ENCODE results near the gene AIG1. TPM values are rescaled to one million over a fixed set of nuclear protein-coding genes. Genes with fewer than 3 reads are reported as not detected.

AIG1 gene
- polyA plus RNA-seq, 1 donor from 2014 or later, result 23.2 TPM

GRCh38 chr6:143110996-143111395, 50.3 kb downstream of the AIG1 start:
- Histone ChIP-seq H3K9ac (ENCODE audit: low read length) (no peak overlapping the region), H4K20me1 (ENCODE audit: insufficient read depth) (no peaks in the 10 kb centered on the region), H3K27me3 (ENCODE audit: insufficient read depth, low read depth, low read length) (no peaks in the 10 kb centered on the region), H3K27ac (ENCODE audit: low read length) (no peak overlapping the region), H3K9me3 (ENCODE audit: low read length) (no peaks in the 10 kb centered on the region), H3K9me2 (ENCODE audit: insufficient read depth, low read length) (no peaks in the 10 kb centered on the region), H3F3A (ENCODE audit: insufficient read depth, low read length, poor library complexity, severe bottlenecking) (no peaks in the 10 kb centered on the region), H3K79me2 (replicated peaks; ENCODE audit: insufficient read depth, low read length) (no peaks in the 10 kb centered on the region), H3K4me2 (ENCODE audit: low read length) (no peak overlapping the region), H2AFZ (ENCODE audit: low read depth, low read length) (no peak overlapping the region), H3K4me3 (ENCODE audit: low read length) (no peak overlapping the region), H3K36me3 (ENCODE audit: insufficient read depth, low read length) (no peaks in the 10 kb centered on the region)
- TF ChIP-seq RAD21 (conservative IDR thresholded peaks at IDR 0.05) (no peak), POLR2AphosphoS5 (IDR thresholded peaks at IDR 0.05) (no peak), REST (IDR thresholded peaks at IDR 0.05; ENCODE audit: borderline replicate concordance) (no peak), MXI1 (conservative IDR thresholded peaks at IDR 0.05; ENCODE audit: poor library complexity, severe bottlenecking) (no peak), TAF1 (IDR thresholded peaks at IDR 0.05; ENCODE audit: low read depth) (no peak), EZH2 (IDR thresholded peaks at IDR 0.05; ENCODE audit: borderline replicate concordance, insufficient read depth, low read length, poor library complexity, severe bottlenecking) (no peak), CTCF (IDR thresholded peaks at IDR 0.05; ENCODE audit: poor library complexity, severe bottlenecking) (no peak), SMC3 (conservative IDR thresholded peaks at IDR 0.05; ENCODE audit: poor library complexity) (no peak), EP300 (conservative IDR thresholded peaks at IDR 0.05; ENCODE audit: poor library complexity, severe bottlenecking) (no peak)

GRCh38 chr6:143111443-143111842, 50.8 kb downstream of the AIG1 start:
- H3K9ac ChIP-seq (ENCODE audit: low read length), result no peak overlapping the region
- no peaks in the 10 kb centered on the region for H3K27me3 ChIP-seq (ENCODE audit: insufficient read depth, low read depth, low read length)
- H3K4me3 ChIP-seq (ENCODE audit: low read length), result no peak overlapping the region

More at GRCh38 chr6:143111443-143111842, 50.8 kb downstream of the AIG1 start:
- no peaks in the 10 kb centered on the region for H3K9me2 ChIP-seq (ENCODE audit: insufficient read depth, low read length)
- H4K20me1 ChIP-seq (ENCODE audit: insufficient read depth), result no peaks in the 10 kb centered on the region
- no peaks in the 10 kb centered on the region for H3K79me2 ChIP-seq (replicated peaks; ENCODE audit: insufficient read depth, low read length)
- no peaks in the 10 kb centered on the region for H3K36me3 ChIP-seq (ENCODE audit: insufficient read depth, low read length)
- no peaks in the 10 kb centered on the region for H3F3A ChIP-seq (ENCODE audit: insufficient read depth, low read length, poor library complexity, severe bottlenecking)
- TF ChIP-seq RAD21 (conservative IDR thresholded peaks at IDR 0.05), result no peak
- TF ChIP-seq TAF1 (IDR thresholded peaks at IDR 0.05; ENCODE audit: low read depth), result no peak
- TF ChIP-seq REST (IDR thresholded peaks at IDR 0.05; ENCODE audit: borderline replicate concordance), result no peak
- no peak for TF ChIP-seq MXI1 (conservative IDR thresholded peaks at IDR 0.05; ENCODE audit: poor library complexity, severe bottlenecking)
- no peak for TF ChIP-seq SMC3 (conservative IDR thresholded peaks at IDR 0.05; ENCODE audit: poor library complexity)
- no peak for TF ChIP-seq EZH2 (IDR thresholded peaks at IDR 0.05; ENCODE audit: borderline replicate concordance, insufficient read depth, low read length, poor library complexity, severe bottlenecking)
- no peak for TF ChIP-seq POLR2AphosphoS5 (IDR thresholded peaks at IDR 0.05)
- no peak for TF ChIP-seq CTCF (IDR thresholded peaks at IDR 0.05; ENCODE audit: poor library complexity, severe bottlenecking)
- TF ChIP-seq EP300 (conservative IDR thresholded peaks at IDR 0.05; ENCODE audit: poor library complexity, severe bottlenecking), result no peak
- no peaks in the 10 kb centered on the region for H3K9me3 ChIP-seq (ENCODE audit: low read length)
- no peak overlapping the region for H3K27ac ChIP-seq (ENCODE audit: low read length)
- H2AFZ ChIP-seq (ENCODE audit: low read depth, low read length), result no peak overlapping the region
- no peak overlapping the region for H3K4me2 ChIP-seq (ENCODE audit: low read length)
